Endothelial cell of umbilical vein (primary cell): ENCODE results near the gene RFNG.

Source experiments
- CTCF ChIP-seq, 2 donors: IDR thresholded peaks; 1 replicate in 1 of 2; 2 replicates in 1 of 2; pipeline ENCODE4 v1.5.1; 2011; ENCODE audit warnings: low read length in 2 of 2, mild to moderate bottlenecking in 2 of 2, moderate library complexity in 2 of 2, control low read depth in 1 of 2, inconsistent platforms in 1 of 2, low read depth in 1 of 2; ENCODE audit not compliant: insufficient read depth in 1 of 2; ENCODE audit errors: extremely low read depth in 1 of 2
- EZH2 ChIP-seq: IDR thresholded peaks from 2 replicates; pipeline ENCODE4 v1.6.1; 2012; ENCODE audit warnings: borderline replicate concordance, low read depth, mild to moderate bottlenecking, moderate library complexity, low read length, inconsistent platforms; ENCODE audit not compliant: severe bottlenecking
- JUN ChIP-seq: IDR thresholded peaks from 2 replicates; pipeline ENCODE4 v1.6.1; 2011; ENCODE audit warnings: borderline replicate concordance, low read depth; ENCODE audit not compliant: insufficient read length, insufficient read depth
- MAX ChIP-seq: IDR thresholded peaks from 2 replicates; pipeline ENCODE4 v1.6.1; 2011; ENCODE audit not compliant: insufficient read depth, insufficient read length
- MYC ChIP-seq: IDR thresholded peaks from one replicate; pipeline ENCODE4 v1.6.1; 2011; ENCODE audit warnings: mild to moderate bottlenecking, low read depth, low read length
- POLR2A ChIP-seq: IDR thresholded peaks from 2 replicates; pipeline ENCODE4 v1.6.1; 2012; ENCODE audit warnings: low read depth, mild to moderate bottlenecking, control low read depth, low read length
- POLR2AphosphoS5 ChIP-seq: IDR thresholded peaks from 2 replicates; pipeline ENCODE4 v1.6.1; 2012; ENCODE audit warnings: low read depth, mild to moderate bottlenecking, control low read depth, low read length, moderate library complexity; ENCODE audit not compliant: insufficient read depth

- TF ChIP-seq POLR2A (no peak), CTCF (IDR thresholded peaks at IDR 0.05; ENCODE audit: extremely low read depth in 1 of 2, insufficient read depth in 1 of 2, low read depth in 1 of 2, low read length in 2 of 2) (no peak), MYC (no peak), EZH2 (no peak), POLR2AphosphoS5 (no peak), JUN (no peak), MAX (no peak)
Observed at GRCh38 chr17:81999587-81999975, 52.0 kb downstream of the RFNG start.
